Brain pericyte (primary cell): ENCODE measurements around the gene TXLNA.

Experiments
- DNase-seq: peaks from one replicate; pipeline ENCODE4 v3.0.0-alpha.2; 2012; ENCODE audit warnings: low read depth, low spot score

The TXLNA gene

GRCh38 chr1:32247452-32247851, 68.0 kb downstream of the TXLNA start:
- DNase-seq: no peak
